B cell (primary cell): ENCODE data around the gene SLC6A16.
A peak's percentile ranks its signal among the peaks of the same experiment; 100 is the strongest.
"Not testable (repeated sequence)": the region's sequence is repeated elsewhere in the genome, so short reads cannot be mapped to it uniquely, and the experiment has no call there.

Experiments used
- EZH2 ChIP-seq: IDR thresholded peaks from 2 replicates; pipeline ENCODE4 v1.6.1; 2012; ENCODE audit warnings: borderline replicate concordance, low read depth, mild to moderate bottlenecking, moderate library complexity, low read length; ENCODE audit not compliant: insufficient read depth, poor library complexity, severe bottlenecking
- TF ChIP-seq, protein P1 (sequence below): fragments of 200-600 bp; IDR thresholded peaks from one replicate; pipeline ENCODE4 v1.8.0; 2022; ENCODE audit warnings: antibody characterized with exemption, mild to moderate bottlenecking

DNA sequence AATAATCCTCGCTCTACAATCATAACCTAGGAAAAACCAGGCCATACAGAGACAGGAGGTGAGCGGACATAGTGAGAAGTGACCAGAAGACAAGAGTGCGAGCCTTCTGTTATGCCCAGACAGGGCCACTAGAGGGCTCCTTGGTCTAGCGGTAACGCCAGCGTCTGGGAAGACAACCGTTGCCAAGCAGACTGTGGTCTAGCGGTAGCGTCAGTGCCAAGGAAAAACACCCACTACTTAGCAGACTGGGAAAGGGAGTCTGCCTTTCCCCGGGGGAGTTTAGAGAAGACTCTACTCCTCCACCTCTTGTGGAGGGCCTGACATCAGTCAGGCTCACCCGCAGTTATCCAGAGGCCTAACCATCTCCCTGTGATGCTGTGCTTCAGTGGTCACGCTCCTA, 58.6 kb downstream of the SLC6A16 start:
- TF ChIP-seq, protein P1, sequence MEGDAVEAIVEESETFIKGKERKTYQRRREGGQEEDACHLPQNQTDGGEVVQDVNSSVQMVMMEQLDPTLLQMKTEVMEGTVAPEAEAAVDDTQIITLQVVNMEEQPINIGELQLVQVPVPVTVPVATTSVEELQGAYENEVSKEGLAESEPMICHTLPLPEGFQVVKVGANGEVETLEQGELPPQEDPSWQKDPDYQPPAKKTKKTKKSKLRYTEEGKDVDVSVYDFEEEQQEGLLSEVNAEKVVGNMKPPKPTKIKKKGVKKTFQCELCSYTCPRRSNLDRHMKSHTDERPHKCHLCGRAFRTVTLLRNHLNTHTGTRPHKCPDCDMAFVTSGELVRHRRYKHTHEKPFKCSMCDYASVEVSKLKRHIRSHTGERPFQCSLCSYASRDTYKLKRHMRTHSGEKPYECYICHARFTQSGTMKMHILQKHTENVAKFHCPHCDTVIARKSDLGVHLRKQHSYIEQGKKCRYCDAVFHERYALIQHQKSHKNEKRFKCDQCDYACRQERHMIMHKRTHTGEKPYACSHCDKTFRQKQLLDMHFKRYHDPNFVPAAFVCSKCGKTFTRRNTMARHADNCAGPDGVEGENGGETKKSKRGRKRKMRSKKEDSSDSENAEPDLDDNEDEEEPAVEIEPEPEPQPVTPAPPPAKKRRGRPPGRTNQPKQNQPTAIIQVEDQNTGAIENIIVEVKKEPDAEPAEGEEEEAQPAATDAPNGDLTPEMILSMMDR, result peak; percentile 80
- TF ChIP-seq EZH2, result not testable (repeated sequence)
